ENCODE data around the gene TRIML1.

GRCh38 chr4:188160406-188160805 is 21.2 kb downstream of the TRIML1 start:
- no peak for TF ChIP-seq GATA2 (IDR thresholded peaks at IDR 0.05; ENCODE audit: low read depth, low read length)
- TF ChIP-seq GATA3 (IDR thresholded peaks at IDR 0.05; ENCODE audit: low read depth, low read length), result no peak
